OCI-LY3 (cell line): ENCODE results near the gene ANKH.

Experiments
- H2AFZ ChIP-seq: fragments of 200-600, 300-600 bp; shearing (Covaris generic); 2 replicates; pipeline ENCODE4 v1.6.0; 2014; ENCODE audit warnings: antibody characterized with exemption, low read depth, low read length
- H3K27ac ChIP-seq: fragments of 200-600, 300-600 bp; sonication (generic); 2 replicates; pipeline ENCODE4 v1.5.1; 2014; ENCODE audit warnings: mild to moderate bottlenecking, low read length, moderate library complexity, mixed read lengths
- H3K27me3 ChIP-seq: fragments of 200-600, 300-600 bp; sonication (generic); 2 replicates; pipeline ENCODE4 v1.6.1; 2014; ENCODE audit warnings: low read depth, low read length, mixed read lengths
- H3K36me3 ChIP-seq: fragments of 200-600, 300-600 bp; sonication (generic); replicated peaks from 2 replicates; pipeline ENCODE3; 2014; ENCODE audit warnings: low read depth, low read length, mixed read lengths
- H3K4me1 ChIP-seq: fragments of 300-600, 200-600 bp; sonication (generic); 2 replicates; pipeline ENCODE4 v1.6.1; 2014; ENCODE audit warnings: low read length, mixed read lengths
- H3K4me2 ChIP-seq: fragments of 200-600, 300-600 bp; sonication (generic); 2 replicates; pipeline ENCODE4 v1.6.1; 2014; ENCODE audit warnings: low read length, mixed read lengths
- H3K4me3 ChIP-seq: fragments of 300-600, 200-600 bp; sonication (generic); 2 replicates; pipeline ENCODE4 v1.5.1; 2014; ENCODE audit warnings: antibody characterized with exemption, mild to moderate bottlenecking, low read length, moderate library complexity
- H3K79me2 ChIP-seq: fragments of 300-600, 200-600 bp; shearing (Covaris generic); 2 replicates; pipeline ENCODE4 v1.6.1; 2014; ENCODE audit warnings: mild to moderate bottlenecking, low read length, mixed read lengths
- H3K9ac ChIP-seq: fragments of 300-600, 200-600 bp; shearing (Covaris generic); 2 replicates; pipeline ENCODE4 v1.6.0; 2014; ENCODE audit warnings: mild to moderate bottlenecking, low read length, moderate library complexity
- H3K9me3 ChIP-seq: fragments of 200-600, 300-600 bp; shearing (Covaris generic); 2 replicates; pipeline ENCODE4 v1.6.1; 2014; ENCODE audit warnings: low read length, mixed read lengths; ENCODE audit not compliant: insufficient read depth
- H4K20me1 ChIP-seq: fragments of 200-600, 300-600 bp; sonication (generic); 2 replicates; pipeline ENCODE4 v1.6.1; 2016; ENCODE audit warnings: low read length, mixed read lengths; ENCODE audit not compliant: insufficient read depth
- EZH2phosphoT487 ChIP-seq: fragments of 200-600 bp; shearing (Covaris generic); IDR thresholded peaks from 2 replicates; pipeline ENCODE4 v1.6.1; 2018; ENCODE audit warnings: antibody characterized with exemption, mixed run types, low read depth
- TF ChIP-seq, protein P1 (sequence below): fragments of 200-600, 300-600 bp; sonication (generic); IDR thresholded peaks from 2 replicates; pipeline ENCODE4 v1.5.1; 2014; ENCODE audit warnings: antibody characterized with exemption, low read length, low read depth

ANKH gene

DNA sequence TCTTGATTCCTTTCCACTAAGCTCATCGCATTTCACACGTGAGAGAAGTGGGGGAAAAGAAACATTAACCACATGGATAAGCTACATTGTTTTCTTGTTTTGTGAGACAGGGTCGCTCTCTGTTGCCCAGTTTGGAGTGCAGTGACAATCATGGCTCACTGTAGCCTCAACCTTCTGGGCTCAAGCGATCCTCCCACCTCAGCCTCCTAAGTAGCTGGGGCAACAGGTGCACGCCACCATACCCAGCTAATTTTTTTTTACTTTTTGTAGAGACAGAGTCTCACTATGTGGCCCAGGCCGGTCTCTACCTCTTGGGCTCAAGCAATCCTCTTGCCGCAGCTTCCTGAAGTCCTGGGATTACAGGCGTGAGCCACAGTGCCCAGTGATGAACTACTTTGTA lies 204.3 kb downstream of the ANKH start:
- Histone ChIP-seq H3K4me2 (no peak overlapping the region), H3K36me3 (peaks cover 34% of the 10 kb centered on the region), H3K27me3 (no peaks in the 10 kb centered on the region), H3K4me3 (no peak overlapping the region), H3K9me3 (peaks cover 5% of the 10 kb centered on the region; the same call in 1 of the 2 replicates), H2AFZ (no peak overlapping the region), H4K20me1 (peaks cover 29% of the 10 kb centered on the region), H3K79me2 (peaks cover 91% of the 10 kb centered on the region), H3K9ac (no peak overlapping the region), H3K27ac (no peak overlapping the region), H3K4me1 (peaks cover 40% of the 10 kb centered on the region)
- TF ChIP-seq, protein P1, sequence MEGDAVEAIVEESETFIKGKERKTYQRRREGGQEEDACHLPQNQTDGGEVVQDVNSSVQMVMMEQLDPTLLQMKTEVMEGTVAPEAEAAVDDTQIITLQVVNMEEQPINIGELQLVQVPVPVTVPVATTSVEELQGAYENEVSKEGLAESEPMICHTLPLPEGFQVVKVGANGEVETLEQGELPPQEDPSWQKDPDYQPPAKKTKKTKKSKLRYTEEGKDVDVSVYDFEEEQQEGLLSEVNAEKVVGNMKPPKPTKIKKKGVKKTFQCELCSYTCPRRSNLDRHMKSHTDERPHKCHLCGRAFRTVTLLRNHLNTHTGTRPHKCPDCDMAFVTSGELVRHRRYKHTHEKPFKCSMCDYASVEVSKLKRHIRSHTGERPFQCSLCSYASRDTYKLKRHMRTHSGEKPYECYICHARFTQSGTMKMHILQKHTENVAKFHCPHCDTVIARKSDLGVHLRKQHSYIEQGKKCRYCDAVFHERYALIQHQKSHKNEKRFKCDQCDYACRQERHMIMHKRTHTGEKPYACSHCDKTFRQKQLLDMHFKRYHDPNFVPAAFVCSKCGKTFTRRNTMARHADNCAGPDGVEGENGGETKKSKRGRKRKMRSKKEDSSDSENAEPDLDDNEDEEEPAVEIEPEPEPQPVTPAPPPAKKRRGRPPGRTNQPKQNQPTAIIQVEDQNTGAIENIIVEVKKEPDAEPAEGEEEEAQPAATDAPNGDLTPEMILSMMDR = no peak
- no peak for TF ChIP-seq EZH2phosphoT487

DNA sequence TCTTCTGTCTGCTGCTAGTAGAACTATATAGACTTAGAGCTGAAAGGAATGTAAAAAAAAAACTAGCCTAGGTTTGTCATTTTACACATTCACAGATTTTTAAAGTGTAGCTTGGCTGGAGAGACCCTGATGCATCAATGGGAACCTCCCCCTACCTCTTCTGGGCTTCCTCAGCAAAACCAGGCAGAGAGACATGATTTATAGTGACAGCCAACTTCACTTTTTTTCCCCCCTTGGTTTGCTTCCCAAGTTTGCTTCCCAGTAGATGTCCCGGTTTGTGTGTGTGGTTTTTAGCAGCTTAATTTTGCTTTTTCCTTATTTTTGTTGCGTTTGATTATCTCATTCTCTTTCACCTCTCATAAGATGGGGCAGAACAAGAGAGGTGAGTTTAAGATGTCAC lies 205.2 kb downstream of the ANKH start:
- H3K36me3 ChIP-seq = peaks cover 40% of the 10 kb centered on the region
- no peak overlapping the region for H3K9ac ChIP-seq
- H3K27ac ChIP-seq = no peak overlapping the region
- H3K4me1 ChIP-seq = peaks cover 30% of the 10 kb centered on the region
- H3K9me3 ChIP-seq = peaks cover 7% of the 10 kb centered on the region; the same call in 1 of the 2 replicates
- H3K4me3 ChIP-seq = peak overlapping the region; percentile 85
- peaks cover 82% of the 10 kb centered on the region for H3K79me2 ChIP-seq
- no peaks in the 10 kb centered on the region for H3K27me3 ChIP-seq
- H4K20me1 ChIP-seq = peaks cover 20% of the 10 kb centered on the region
- TF ChIP-seq EZH2phosphoT487 = no peak
- TF ChIP-seq, protein P1 = no peak
- H3K4me2 ChIP-seq = peak overlapping the region; percentile 98
- H2AFZ ChIP-seq = no peak overlapping the region

GRCh38 chr5:14665949-14666348 lies 205.6 kb downstream of the ANKH start:
- Histone ChIP-seq H3K27me3 (no peaks in the 10 kb centered on the region), H3K4me1 (peaks cover 26% of the 10 kb centered on the region), H3K9me3 (peaks cover 7% of the 10 kb centered on the region; the same call in 1 of the 2 replicates), H2AFZ (no peak overlapping the region), H4K20me1 (peaks cover 16% of the 10 kb centered on the region), H3K9ac (no peak overlapping the region), H3K36me3 (peaks cover 39% of the 10 kb centered on the region), H3K4me2 (peak overlapping the region; percentile 98), H3K79me2 (peaks cover 78% of the 10 kb centered on the region), H3K4me3 (peak overlapping the region; percentile 85), H3K27ac (no peak overlapping the region)
- TF ChIP-seq EZH2phosphoT487 = no peak
- TF ChIP-seq, protein P1 = no peak

DNA sequence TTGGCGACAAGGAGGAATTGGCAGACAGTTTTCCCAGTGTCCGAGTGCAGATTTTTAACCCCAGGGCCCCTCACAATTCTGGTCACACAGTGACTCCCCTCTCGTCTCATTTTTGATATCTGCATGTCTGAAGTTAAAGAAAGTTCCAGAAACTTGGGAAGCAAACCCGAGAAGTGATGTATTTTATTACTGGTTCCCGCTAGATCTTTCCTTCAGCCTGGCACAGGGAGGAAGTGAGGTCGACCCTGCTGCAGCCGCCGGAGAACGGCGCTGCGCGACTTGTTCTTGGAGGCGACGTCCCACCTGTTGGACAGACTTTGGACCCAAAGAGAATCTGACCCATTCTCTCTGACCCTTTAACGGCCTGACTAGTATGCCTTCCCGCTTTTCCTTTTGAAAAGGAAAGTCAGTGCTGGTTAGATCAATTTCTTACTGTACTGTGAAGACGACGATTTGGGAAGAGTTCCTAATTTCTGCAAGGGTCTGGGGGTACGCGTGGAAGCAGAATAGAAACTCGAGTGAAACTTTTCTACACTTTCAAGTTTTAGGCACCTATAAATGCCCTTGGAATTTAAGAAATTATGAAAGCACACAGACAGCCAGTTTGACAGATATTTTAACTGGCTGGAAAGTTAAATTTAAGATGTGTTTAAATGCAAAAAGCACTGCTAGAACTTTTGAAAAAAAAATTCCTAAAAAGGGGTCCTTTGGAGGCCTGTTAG lies 206.3 kb downstream of the ANKH start:
- TF ChIP-seq EZH2phosphoT487 = no peak
- TF ChIP-seq, protein P1 = no peak
- H4K20me1 ChIP-seq = peaks cover 11% of the 10 kb centered on the region; the same call in 1 of the 2 replicates
- H3K27me3 ChIP-seq = no peaks in the 10 kb centered on the region
- peaks cover 21% of the 10 kb centered on the region for H3K4me1 ChIP-seq
- peaks cover 7% of the 10 kb centered on the region; the same call in 1 of the 2 replicates for H3K9me3 ChIP-seq
- peaks cover 38% of the 10 kb centered on the region for H3K36me3 ChIP-seq
- H3K27ac ChIP-seq = no peak overlapping the region
- H3K4me3 ChIP-seq = peak overlapping the region; percentile 85
- H3K4me2 ChIP-seq = peak overlapping the region; percentile 98
- H3K79me2 ChIP-seq = peaks cover 72% of the 10 kb centered on the region
- no peak overlapping the region for H2AFZ ChIP-seq
- peak overlapping the region; percentile 80 for H3K9ac ChIP-seq
